SU-DHL-6 (cell line): Measurements from ENCODE around the gene SLC12A7.
"Not testable (repeated sequence)": the region's sequence is repeated elsewhere in the genome, so short reads cannot be mapped to it uniquely, and the experiment has no call there.

Source experiments
- H2AFZ ChIP-seq: fragments of 200-600 bp; sonication (generic); 2 replicates; pipeline ENCODE4 v1.6.1; 2014; ENCODE audit warnings: low read depth, mild to moderate bottlenecking, moderate library complexity, mixed read lengths, antibody characterized with exemption, low read length; ENCODE audit not compliant: severe bottlenecking
- H3F3A ChIP-seq: fragments of 200-600 bp; shearing (Covaris generic); 2 replicates; pipeline ENCODE4 v1.6.0; 2016; ENCODE audit warnings: antibody characterized with exemption, mild to moderate bottlenecking; ENCODE audit not compliant: insufficient read depth
- H3K27ac ChIP-seq: fragments of 200-600 bp; sonication (generic); 2 replicates; pipeline ENCODE4 v1.5.1; 2016; ENCODE audit warnings: low read depth, mild to moderate bottlenecking, low read length, moderate library complexity, mixed read lengths
- H3K27me3 ChIP-seq: fragments of 200-600 bp; sonication (generic), shearing (Covaris generic); 2 replicates; pipeline ENCODE4 v1.6.0; 2014; ENCODE audit warnings: mild to moderate bottlenecking, low read length
- H3K36me3 ChIP-seq: fragments of 200-600 bp; sonication (generic); 2 replicates; pipeline ENCODE4 v1.6.1; 2014; ENCODE audit warnings: mild to moderate bottlenecking, low read length, mixed read lengths
- H3K4me2 ChIP-seq: fragments of 300-600, 200-600 bp; shearing (Covaris generic), sonication (generic); 2 replicates; pipeline ENCODE4 v1.6.0; 2014; ENCODE audit warnings: low read length, low read depth, mild to moderate bottlenecking; ENCODE audit not compliant: poor library complexity, severe bottlenecking
- H3K4me3 ChIP-seq: fragments of 200-600 bp; sonication (generic); 2 replicates; pipeline ENCODE4 v1.5.1; 2014; ENCODE audit warnings: antibody characterized with exemption, low read length, mild to moderate bottlenecking, mixed read lengths; ENCODE audit not compliant: insufficient read depth, poor library complexity, severe bottlenecking
- H3K79me2 ChIP-seq: fragments of 200-600 bp; sonication (generic); 2 replicates; pipeline ENCODE4 v1.6.1; 2014; ENCODE audit warnings: mild to moderate bottlenecking, low read length, moderate library complexity; ENCODE audit not compliant: insufficient read depth
- H3K9ac ChIP-seq: fragments of 200-600 bp; sonication (generic); 2 replicates; pipeline ENCODE4 v1.7.0; 2014; ENCODE audit warnings: mild to moderate bottlenecking, low read length
- H3K9me2 ChIP-seq: fragments of 200-600 bp; sonication (generic); replicated peaks from 2 replicates; pipeline ENCODE4 v1.6.1; 2014; ENCODE audit warnings: low read length; ENCODE audit not compliant: insufficient read depth
- H3K9me3 ChIP-seq: fragments of 200-600 bp; sonication (generic); 2 replicates; pipeline ENCODE4 v1.6.1; 2014; ENCODE audit warnings: low read length, mixed read lengths; ENCODE audit not compliant: insufficient read depth
- H4K20me1 ChIP-seq: fragments of 200-600 bp; sonication (generic); 2 replicates; pipeline ENCODE4 v1.6.1; 2014; ENCODE audit warnings: low read depth, mild to moderate bottlenecking, antibody characterized with exemption, low read length, moderate library complexity, mixed read lengths
- CTCF ChIP-seq: fragments of 200-600 bp; sonication (generic); IDR thresholded peaks from one replicate; pipeline ENCODE4 v1.5.1; 2017; ENCODE audit warnings: antibody characterized with exemption, mild to moderate bottlenecking, low read length, moderate library complexity; ENCODE audit not compliant: insufficient read depth, poor library complexity, severe bottlenecking
- EZH2phosphoT487 ChIP-seq: fragments of 200-600 bp; sonication (generic), shearing (Covaris generic); conservative IDR thresholded peaks from 2 replicates; pipeline ENCODE4 v1.6.1; 2018; ENCODE audit warnings: mild to moderate bottlenecking, antibody characterized with exemption, low read length, moderate library complexity, mixed read lengths

SLC12A7 gene

GRCh38 chr5:1127959-1128785 lies 16.3 kb upstream of the SLC12A7 start:
- no peaks in the 10 kb centered on the region for H3K79me2 ChIP-seq
- no peaks in the 10 kb centered on the region for H4K20me1 ChIP-seq
- H3K36me3 ChIP-seq: no peaks in the 10 kb centered on the region
- no peaks in the 10 kb centered on the region for H3F3A ChIP-seq
- H3K4me3 ChIP-seq: no peak overlapping the region
- no peaks in the 10 kb centered on the region for H3K9me3 ChIP-seq
- TF ChIP-seq CTCF (no peak), EZH2phosphoT487 (no peak)
- no peak overlapping the region for H3K27ac ChIP-seq
- H3K4me2 ChIP-seq: no peak overlapping the region
- no peak overlapping the region for H2AFZ ChIP-seq
- H3K27me3 ChIP-seq: no peaks in the 10 kb centered on the region; the same call in 1 of the 2 replicates
- H3K9ac ChIP-seq: no peak overlapping the region
- no peaks in the 10 kb centered on the region for H3K9me2 ChIP-seq

- H3K4me3 ChIP-seq, H3K9ac ChIP-seq, H2AFZ ChIP-seq, H3K27ac ChIP-seq, H3K79me2 ChIP-seq, H3K4me2 ChIP-seq, H3F3A ChIP-seq, H3K36me3 ChIP-seq, H4K20me1 ChIP-seq, H3K27me3 ChIP-seq, H3K9me2 ChIP-seq, H3K9me3 ChIP-seq: not testable (repeated sequence)
These were observed 13.8 kb upstream of the SLC12A7 start for GRCh38 chr5:1125695-1126094.

DNA sequence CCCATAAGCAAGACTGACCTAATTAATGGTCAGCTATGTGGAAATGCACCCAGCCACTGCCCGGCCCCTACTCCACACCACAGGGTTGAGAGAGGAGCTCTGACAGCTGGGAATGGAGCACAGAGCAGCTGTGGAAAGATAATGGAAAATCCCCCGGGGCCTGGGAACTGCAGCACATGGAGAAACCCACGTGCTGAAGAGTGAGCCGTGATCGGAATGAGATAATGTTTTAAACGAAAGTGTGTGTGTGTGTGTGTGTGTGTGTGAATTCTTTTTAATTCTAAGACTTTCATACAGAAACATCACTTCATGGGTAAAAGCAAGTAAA lies 13.1 kb upstream of the SLC12A7 start:
- no peak overlapping the region for H2AFZ ChIP-seq
- no peaks in the 10 kb centered on the region for H4K20me1 ChIP-seq
- H3K9me2 ChIP-seq: no peaks in the 10 kb centered on the region
- no peaks in the 10 kb centered on the region for H3F3A ChIP-seq
- H3K4me3 ChIP-seq: no peak overlapping the region
- H3K4me2 ChIP-seq: no peak overlapping the region
- H3K9ac ChIP-seq: no peak overlapping the region
- H3K36me3 ChIP-seq: no peaks in the 10 kb centered on the region
- TF ChIP-seq EZH2phosphoT487 (no peak), CTCF (no peak)
- no peak overlapping the region for H3K27ac ChIP-seq
- no peaks in the 10 kb centered on the region; the same call in 1 of the 2 replicates for H3K27me3 ChIP-seq
- no peaks in the 10 kb centered on the region for H3K9me3 ChIP-seq
- H3K79me2 ChIP-seq: no peaks in the 10 kb centered on the region

DNA sequence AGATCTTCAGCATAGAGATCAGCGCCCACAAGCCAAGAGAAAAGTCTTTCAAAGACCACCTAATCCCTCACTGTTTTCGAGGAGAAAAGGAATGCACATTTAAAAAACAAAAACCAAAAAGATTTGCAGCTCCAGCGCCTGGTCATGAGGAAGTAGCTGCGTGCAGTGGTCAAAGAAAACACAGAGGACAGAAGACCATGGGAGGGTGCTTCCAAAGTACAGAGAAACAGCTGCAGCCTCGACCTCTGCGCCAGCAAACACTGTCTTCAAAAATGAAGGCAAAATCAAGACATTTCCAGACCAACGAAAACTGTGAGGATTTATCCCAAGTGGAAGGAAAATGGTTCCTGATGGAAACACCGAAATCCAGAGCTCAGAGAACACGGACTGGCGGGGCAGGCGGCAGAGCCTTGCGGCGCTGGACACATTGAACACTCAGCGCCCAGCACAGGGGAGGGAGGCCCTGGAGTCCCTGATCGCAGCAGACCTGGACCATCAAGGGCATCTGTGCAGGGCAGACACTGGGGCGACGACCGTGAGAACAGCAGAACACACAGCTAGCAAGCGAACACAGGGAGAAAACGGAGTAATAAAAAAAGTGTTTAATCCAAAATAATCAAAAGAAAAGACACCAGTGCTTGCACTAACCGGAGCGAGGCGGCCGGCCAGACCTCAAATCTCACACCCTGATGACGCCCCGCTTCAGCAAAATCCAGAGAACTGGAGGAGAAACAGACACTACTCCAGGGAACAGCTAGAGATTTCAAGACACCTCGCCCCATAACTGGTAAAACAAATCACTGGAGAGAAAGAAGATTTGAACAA lies 12.6 kb upstream of the SLC12A7 start:
- TF ChIP-seq CTCF (no peak), EZH2phosphoT487 (no peak)
- H3K9ac ChIP-seq: no peak overlapping the region
- H3K4me3 ChIP-seq: no peak overlapping the region
- H3K27me3 ChIP-seq: no peaks in the 10 kb centered on the region; the same call in 1 of the 2 replicates
- no peak overlapping the region for H3K27ac ChIP-seq
- no peaks in the 10 kb centered on the region for H3K79me2 ChIP-seq
- H3K36me3 ChIP-seq: no peaks in the 10 kb centered on the region
- no peaks in the 10 kb centered on the region for H3F3A ChIP-seq
- H3K9me2 ChIP-seq: no peaks in the 10 kb centered on the region
- H3K9me3 ChIP-seq: no peaks in the 10 kb centered on the region
- H2AFZ ChIP-seq: no peak overlapping the region
- no peak overlapping the region for H3K4me2 ChIP-seq
- H4K20me1 ChIP-seq: no peaks in the 10 kb centered on the region
